NOMO-1 treated with DMSO at 0.1 percent for 48 hours (cell line): ENCODE results near the gene TMEM201.
"Not testable (repeated sequence)": the region's sequence is repeated elsewhere in the genome, so short reads cannot be mapped to it uniquely, and the experiment has no call there.

ENCODE experiments used
- DNase-seq: peaks from one replicate; lab custom pipeline; 2025; ENCODE audit not compliant: unreplicated experiment; lab: John Stamatoyannopoulos, UW

TMEM201 gene, protein sequence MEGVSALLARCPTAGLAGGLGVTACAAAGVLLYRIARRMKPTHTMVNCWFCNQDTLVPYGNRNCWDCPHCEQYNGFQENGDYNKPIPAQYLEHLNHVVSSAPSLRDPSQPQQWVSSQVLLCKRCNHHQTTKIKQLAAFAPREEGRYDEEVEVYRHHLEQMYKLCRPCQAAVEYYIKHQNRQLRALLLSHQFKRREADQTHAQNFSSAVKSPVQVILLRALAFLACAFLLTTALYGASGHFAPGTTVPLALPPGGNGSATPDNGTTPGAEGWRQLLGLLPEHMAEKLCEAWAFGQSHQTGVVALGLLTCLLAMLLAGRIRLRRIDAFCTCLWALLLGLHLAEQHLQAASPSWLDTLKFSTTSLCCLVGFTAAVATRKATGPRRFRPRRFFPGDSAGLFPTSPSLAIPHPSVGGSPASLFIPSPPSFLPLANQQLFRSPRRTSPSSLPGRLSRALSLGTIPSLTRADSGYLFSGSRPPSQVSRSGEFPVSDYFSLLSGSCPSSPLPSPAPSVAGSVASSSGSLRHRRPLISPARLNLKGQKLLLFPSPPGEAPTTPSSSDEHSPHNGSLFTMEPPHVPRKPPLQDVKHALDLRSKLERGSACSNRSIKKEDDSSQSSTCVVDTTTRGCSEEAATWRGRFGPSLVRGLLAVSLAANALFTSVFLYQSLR

DNA sequence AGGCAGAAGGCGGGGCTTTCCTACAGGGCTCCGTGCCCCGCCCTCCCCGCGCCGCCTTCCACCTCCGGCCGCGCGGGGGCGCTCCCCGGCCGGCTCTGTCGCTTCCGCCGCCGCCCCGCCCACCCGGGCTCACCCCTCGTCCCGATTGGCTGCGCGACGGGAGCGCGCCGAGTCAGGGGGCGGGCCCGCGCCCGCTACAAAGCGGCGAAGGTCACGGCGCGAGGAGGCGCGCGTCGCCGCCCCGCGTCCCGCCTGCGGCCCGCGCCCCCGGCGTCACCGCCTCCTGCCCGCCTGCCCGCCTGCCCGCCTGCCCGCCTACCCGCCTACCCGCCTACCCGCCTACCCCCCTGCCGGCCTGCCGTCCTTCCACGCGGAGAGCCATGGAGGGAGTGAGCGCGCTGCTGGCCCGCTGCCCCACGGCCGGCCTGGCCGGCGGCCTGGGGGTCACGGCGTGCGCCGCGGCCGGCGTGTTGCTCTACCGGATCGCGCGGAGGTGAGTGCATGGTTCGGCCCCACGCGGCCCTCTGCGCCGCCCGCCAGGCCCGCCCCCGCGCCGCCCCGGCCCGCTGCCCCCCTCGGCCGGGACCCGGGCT is at the start of gene TMEM201:
Gene TMEM201 (plus strand): TSS at position 361 of the 593 bp plus-strand sequence. CDS start 20 bp downstream, at position 381.
- DNase-seq = peak; percentile 86

GRCh38 chr1:9539165-9539828 is 49.4 kb upstream of the TMEM201 start, which contains the start of gene SLC25A33:
SLC25A33 (plus strand) TSS chr1:9539465; CDS start chr1:9539692, 227 bp downstream.
- DNase-seq = peak; percentile 95

DNA sequence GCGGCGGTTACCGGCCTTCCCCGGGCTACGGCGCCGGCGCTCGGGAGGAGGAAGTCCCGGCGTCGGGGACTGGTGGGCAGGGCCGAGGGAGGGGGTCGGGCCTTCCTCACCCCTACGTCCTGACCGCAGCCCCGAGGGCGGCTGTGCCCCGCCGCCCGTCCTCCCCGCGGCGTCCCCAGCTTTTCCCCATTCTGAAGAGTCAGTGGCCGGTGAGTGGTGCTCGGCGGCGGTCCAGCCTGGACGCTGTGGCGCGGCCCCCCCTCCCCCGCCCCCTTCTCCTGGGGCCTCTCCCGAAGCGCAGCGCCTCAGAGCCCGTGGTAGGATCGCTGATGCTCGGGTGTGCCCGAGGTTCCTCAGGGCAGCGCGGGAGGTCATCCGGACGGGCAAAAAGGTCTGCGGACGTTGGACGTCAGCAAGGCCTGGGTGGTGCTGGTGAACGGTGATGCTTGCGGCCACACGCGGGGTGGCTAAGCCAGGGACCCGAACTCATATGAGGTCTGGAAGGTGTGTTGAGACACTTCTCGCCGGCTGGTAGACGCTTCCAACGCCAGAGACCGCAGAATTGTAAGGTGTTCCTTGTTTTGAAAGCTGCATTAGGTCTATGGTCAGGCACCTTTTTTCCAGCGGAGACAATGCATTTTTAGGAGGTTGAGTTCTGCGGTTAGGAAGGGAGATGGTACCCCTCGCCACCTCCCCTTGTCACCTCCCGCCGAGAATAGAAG is 48.7 kb upstream of the TMEM201 start:
- DNase-seq = peak; percentile 58

DNA sequence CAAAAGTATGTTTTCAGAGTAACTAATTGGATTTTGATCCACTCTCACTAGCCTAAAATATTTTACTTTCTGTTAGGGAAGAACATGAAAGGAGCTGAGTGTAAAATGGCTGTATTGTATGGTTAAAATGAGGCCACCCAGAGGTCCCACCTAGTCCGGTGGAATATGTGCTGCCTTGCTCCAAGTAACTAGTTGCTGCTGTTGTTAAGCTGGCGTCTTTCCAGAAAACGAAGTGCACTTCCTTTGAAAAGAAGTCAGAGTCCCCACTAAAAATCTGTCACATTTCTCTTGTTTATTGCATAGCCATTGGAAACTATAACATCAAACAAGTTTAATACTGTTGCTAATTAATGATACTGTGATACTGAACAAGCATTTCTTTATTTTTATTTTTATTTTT is 46.3 kb upstream of the TMEM201 start:
- no peak for DNase-seq

GRCh38 chr1:9544926-9545325 is 43.8 kb upstream of the TMEM201 start:
- no peak for DNase-seq

GRCh38 chr1:9549955-9550546 is 38.7 kb upstream of the TMEM201 start:
- DNase-seq = no peak

GRCh38 chr1:9551984-9552383 is 36.7 kb upstream of the TMEM201 start:
- no peak for DNase-seq

GRCh38 chr1:9553736-9554144 is 35.0 kb upstream of the TMEM201 start:
- DNase-seq = no peak

DNA sequence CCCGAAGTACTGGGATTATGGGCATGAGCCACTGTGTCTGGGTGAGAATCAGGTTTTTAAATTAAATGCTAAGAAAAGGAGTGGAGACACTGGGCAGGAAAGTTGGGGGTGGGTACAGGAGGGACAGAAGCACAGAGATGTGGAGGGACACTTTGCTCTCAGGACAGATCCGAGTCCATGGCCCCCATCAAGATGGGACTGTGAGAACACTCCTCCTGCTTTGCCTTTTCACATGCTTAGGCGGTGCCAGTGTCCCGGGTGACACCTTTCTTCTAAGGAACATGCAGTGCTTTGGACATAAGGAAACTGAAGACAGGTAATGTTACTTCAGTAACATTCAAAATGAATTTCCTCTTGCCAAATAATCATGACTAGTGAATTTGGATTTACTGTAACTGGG is 32.8 kb upstream of the TMEM201 start:
- DNase-seq = no peak

DNA sequence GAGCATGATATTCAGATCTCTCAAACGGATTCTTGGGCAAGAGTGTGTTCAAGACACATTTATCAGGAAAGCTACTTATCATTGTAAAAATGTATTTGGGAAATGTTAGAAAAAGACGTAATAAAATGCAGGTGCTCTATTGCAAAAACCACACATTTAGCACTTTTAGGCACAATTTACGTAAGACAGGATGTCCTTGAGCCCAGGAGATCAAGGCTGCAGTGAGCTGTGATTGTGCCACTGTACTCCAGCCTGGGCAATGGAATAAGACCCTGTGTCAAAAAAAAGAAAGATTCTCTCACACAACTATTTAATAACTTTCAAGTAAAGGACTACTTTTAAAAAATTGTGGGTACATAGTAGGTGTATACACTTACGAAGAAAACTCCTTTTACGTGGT is 31.1 kb upstream of the TMEM201 start:
- no peak for DNase-seq

DNA sequence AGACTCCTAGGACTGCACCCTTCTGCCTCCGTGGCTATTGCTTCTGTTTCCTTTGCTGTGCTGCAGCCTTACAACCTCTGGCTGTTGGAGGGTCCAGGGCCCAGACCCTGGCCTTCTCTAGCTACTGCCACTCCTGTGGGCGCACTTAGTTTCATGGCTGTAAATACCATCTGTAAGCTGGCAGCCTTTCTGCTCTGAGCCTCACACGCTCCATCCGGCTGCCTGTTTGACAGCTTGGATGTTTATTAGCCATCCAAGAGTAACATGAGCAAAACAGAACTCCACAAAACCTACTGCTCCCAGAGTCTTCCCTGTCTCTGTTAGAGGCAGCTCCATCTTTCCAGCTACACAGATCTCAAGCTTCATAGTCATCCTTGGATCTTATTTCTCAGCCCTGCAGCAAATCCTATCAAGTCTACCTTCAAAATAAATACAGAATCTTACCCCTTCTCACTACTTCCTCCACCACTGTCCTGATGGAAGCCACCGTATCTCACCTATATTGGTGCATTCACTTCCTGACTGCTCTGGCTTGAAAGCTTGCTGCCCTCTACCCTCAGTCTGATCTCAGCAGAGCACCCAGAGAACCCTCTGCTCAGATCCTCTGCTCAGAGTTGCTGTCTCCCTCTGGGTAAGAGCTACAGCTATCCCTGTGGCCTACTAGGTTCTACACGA is 30.3 kb upstream of the TMEM201 start:
- no peak for DNase-seq

GRCh38 chr1:9558946-9559545 is 29.7 kb upstream of the TMEM201 start:
- DNase-seq = no peak

DNA sequence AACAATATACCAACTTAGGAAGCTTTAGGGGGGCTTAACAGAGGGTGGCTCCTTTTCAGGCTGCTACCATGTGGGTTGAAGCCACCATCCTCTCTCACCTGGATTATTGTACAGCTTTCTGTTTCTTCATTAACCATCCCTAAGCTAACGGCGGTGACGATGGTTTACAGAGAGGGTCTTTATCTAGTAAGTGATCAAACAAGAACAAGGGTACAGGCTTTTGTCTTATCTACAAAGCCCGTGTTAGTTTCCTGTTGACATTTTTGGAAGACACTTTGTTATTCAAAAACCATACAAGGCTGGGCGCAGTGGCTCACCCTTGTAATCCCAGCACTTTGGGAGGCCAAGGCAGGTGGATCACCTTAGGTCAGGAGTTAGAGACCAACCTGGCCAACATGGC is 29.0 kb upstream of the TMEM201 start:
- DNase-seq = no peak

DNA sequence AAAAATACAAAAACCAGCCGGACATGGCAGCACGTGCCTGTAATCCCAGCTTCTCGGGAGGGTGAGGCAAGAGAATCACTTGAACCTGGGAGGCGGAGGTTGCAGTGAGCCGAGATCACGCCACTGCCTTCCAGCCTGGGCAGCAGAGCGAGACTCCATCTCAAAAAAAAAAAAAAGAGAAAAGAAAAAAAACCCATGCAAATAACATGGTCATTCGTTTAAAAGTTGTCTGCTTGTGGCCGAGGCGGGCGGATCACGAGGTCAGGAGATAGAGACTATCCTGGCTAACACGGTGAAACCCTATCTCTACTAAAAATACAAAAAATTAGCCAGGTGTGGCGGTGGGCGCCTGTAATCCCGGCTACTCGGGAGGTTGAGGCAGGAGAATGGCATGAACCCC is 28.6 kb upstream of the TMEM201 start:
- DNase-seq = not testable (repeated sequence)

DNA sequence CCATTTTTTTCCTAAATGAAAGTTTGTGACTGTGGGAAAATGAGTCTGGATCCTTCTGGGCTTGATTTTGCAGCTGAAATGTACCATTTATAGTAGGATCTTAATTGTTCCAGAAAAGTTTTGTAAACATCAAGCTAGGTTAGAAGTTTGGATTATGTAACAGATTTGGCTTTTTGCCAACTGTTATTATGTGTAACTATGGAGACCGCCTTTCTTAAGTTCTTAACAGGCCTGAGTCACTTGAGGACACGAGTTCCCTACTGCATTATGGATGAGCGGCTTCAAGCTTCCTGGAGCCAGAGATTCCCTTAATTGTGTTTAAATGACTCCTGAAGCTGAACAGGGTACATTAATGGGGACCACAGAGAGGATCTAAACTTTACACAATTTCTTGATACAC is 27.3 kb upstream of the TMEM201 start:
- peak; percentile 81 for DNase-seq

DNA sequence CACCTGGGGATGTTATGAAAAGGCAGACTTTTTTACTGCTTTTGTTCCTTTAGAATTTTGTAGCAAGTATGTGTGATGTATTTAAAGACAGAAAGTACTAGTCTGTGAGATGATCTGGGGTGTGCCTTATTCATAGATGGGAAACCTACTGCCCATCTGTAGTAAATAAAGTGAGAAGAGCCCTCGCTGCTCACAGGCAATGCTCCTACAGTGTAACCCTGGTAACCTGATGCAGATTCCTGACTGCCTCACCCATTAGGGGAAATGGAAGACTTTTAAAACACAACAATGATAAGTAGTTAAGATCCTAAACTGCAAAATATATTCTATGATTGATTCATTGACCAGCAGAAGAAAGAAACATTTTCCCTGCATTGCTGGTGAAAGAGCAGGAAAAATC is 19.4 kb upstream of the TMEM201 start:
- DNase-seq = no peak

DNA sequence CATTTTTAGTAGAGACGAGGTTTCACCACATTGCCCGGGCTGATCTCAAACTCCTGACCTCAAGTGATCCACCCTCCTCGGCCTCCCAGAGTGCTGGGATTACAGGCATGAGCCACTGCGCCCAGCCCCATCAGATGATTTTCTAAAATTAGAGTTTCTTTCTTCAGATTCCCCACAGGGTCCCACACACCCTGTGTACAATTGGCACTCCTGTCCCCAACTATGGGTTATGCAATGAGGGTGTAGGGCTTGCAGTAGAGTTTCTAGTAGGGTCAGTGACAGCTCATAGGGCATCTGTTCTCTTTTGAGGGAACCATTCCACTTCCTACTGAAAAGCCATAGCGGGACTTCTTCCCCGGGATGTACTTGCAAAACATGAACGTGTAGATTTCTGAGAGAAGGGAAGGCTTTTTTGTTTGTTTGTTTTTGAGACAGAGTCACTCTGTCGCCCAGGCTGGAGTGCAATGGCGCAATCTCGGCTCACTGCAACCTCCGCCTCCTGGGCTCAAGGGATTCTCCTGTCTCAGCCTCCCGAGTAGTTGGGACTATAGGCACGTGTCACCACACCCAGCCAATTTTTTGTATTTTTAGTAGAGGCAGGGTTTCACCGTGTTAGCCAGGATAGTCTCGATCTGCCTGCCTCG is 17.7 kb upstream of the TMEM201 start:
- DNase-seq = not testable (repeated sequence)

GRCh38 chr1:9573723-9574122 is 15.0 kb upstream of the TMEM201 start:
- DNase-seq = no peak

GRCh38 chr1:9575486-9575885 is 13.2 kb upstream of the TMEM201 start:
- no peak for DNase-seq
